ENCODE data around the gene PTPN20.
"Not testable (repeated sequence)": the region's sequence is repeated elsewhere in the genome, so short reads cannot be mapped to it uniquely, and the experiment has no call there.

The PTPN20 gene

GRCh38 chr10:46911144-46911876, at the start of gene PTPN20:
Gene PTPN20 (plus strand): TSS chr10:46911428. CDS start chr10:46932500, 21,072 bp downstream.
- H3K4me3 ChIP-seq (ENCODE audit: low read length); H3K4me1 ChIP-seq (ENCODE audit: control insufficient read depth, insufficient read depth, low read length); H3K27me3 ChIP-seq (ENCODE audit: control insufficient read depth, insufficient read depth, low read length); H3K36me3 ChIP-seq (ENCODE audit: control insufficient read depth, insufficient read depth, low read length); H3K9ac ChIP-seq (ENCODE audit: low read length); H3K9me3 ChIP-seq (ENCODE audit: control insufficient read depth, low read length): not testable (repeated sequence)

- not testable (repeated sequence) for H3K4me3 ChIP-seq (ENCODE audit: low read length); H3K9ac ChIP-seq (ENCODE audit: low read length); H3K4me1 ChIP-seq (ENCODE audit: control insufficient read depth, insufficient read depth, low read length); H3K36me3 ChIP-seq (ENCODE audit: control insufficient read depth, insufficient read depth, low read length); H3K27me3 ChIP-seq (ENCODE audit: control insufficient read depth, insufficient read depth, low read length); H3K9me3 ChIP-seq (ENCODE audit: control insufficient read depth, low read length)
Measured at GRCh38 chr10:46869716-46870115, 41.5 kb upstream of the PTPN20 start.

DNA sequence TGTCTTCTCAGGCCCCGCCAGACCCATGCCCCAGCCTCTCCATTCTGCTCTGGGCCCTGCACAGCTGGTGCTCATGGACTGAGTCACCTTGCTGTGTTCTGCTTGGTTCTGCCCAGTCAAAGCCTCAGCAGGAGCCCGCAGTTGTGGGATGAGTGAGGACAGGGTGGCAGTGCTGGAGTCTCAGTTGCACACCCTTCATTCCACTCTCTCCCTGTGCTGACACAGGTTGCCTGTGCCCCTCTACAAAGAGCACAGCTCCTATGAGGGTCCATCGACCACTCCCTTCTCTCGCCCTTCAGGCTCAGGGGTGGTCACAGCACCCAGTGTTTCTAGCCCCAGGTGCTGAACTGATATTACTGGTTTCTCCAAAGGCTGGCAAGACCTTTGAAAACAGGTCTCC, 39.6 kb upstream of the PTPN20 start:
- not testable (repeated sequence) for H3K36me3 ChIP-seq (ENCODE audit: control insufficient read depth, insufficient read depth, low read length); H3K4me3 ChIP-seq (ENCODE audit: low read length); H3K9me3 ChIP-seq (ENCODE audit: control insufficient read depth, low read length); H3K9ac ChIP-seq (ENCODE audit: low read length); H3K4me1 ChIP-seq (ENCODE audit: control insufficient read depth, insufficient read depth, low read length); H3K27me3 ChIP-seq (ENCODE audit: control insufficient read depth, insufficient read depth, low read length)

- H3K9ac ChIP-seq (ENCODE audit: low read length); H3K4me1 ChIP-seq (ENCODE audit: control insufficient read depth, insufficient read depth, low read length); H3K36me3 ChIP-seq (ENCODE audit: control insufficient read depth, insufficient read depth, low read length); H3K4me3 ChIP-seq (ENCODE audit: low read length); H3K9me3 ChIP-seq (ENCODE audit: control insufficient read depth, low read length); H3K27me3 ChIP-seq (ENCODE audit: control insufficient read depth, insufficient read depth, low read length): not testable (repeated sequence)
Measured at GRCh38 chr10:46875304-46875703, 35.9 kb upstream of the PTPN20 start.

DNA sequence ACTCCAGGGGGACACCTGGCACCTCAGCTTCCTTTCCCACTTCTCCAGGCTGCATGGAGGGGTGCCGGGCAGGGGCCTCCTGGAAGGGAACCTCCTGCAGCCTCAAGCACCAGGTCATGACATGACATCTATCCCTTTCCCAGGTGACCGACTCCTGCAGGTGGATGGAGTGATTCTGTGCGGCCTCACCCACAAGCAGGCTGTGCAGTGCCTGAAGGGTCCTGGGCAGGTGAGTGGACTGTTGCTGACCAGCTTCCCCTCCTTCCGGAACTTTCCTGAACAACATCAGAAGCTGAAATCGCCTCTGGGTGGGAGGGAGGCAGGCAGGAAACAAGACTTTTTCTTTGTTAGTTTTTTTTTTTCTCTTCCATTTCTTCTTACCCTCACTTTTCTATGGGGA, 34.5 kb upstream of the PTPN20 start:
- H3K36me3 ChIP-seq (ENCODE audit: control insufficient read depth, insufficient read depth, low read length); H3K4me3 ChIP-seq (ENCODE audit: low read length); H3K9me3 ChIP-seq (ENCODE audit: control insufficient read depth, low read length); H3K9ac ChIP-seq (ENCODE audit: low read length); H3K4me1 ChIP-seq (ENCODE audit: control insufficient read depth, insufficient read depth, low read length); H3K27me3 ChIP-seq (ENCODE audit: control insufficient read depth, insufficient read depth, low read length): not testable (repeated sequence)

- not testable (repeated sequence) for H3K4me3 ChIP-seq (ENCODE audit: low read length); H3K4me1 ChIP-seq (ENCODE audit: control insufficient read depth, insufficient read depth, low read length); H3K27me3 ChIP-seq (ENCODE audit: control insufficient read depth, insufficient read depth, low read length); H3K9me3 ChIP-seq (ENCODE audit: control insufficient read depth, low read length); H3K9ac ChIP-seq (ENCODE audit: low read length); H3K36me3 ChIP-seq (ENCODE audit: control insufficient read depth, insufficient read depth, low read length)
Measured at GRCh38 chr10:46878761-46879160, 32.5 kb upstream of the PTPN20 start.

- H3K27me3 ChIP-seq (ENCODE audit: control insufficient read depth, insufficient read depth, low read length); H3K9ac ChIP-seq (ENCODE audit: low read length); H3K36me3 ChIP-seq (ENCODE audit: control insufficient read depth, insufficient read depth, low read length); H3K4me1 ChIP-seq (ENCODE audit: control insufficient read depth, insufficient read depth, low read length); H3K4me3 ChIP-seq (ENCODE audit: low read length); H3K9me3 ChIP-seq (ENCODE audit: control insufficient read depth, low read length): not testable (repeated sequence)
Measured at GRCh38 chr10:46890813-46891611, 20.2 kb upstream of the PTPN20 start.

DNA sequence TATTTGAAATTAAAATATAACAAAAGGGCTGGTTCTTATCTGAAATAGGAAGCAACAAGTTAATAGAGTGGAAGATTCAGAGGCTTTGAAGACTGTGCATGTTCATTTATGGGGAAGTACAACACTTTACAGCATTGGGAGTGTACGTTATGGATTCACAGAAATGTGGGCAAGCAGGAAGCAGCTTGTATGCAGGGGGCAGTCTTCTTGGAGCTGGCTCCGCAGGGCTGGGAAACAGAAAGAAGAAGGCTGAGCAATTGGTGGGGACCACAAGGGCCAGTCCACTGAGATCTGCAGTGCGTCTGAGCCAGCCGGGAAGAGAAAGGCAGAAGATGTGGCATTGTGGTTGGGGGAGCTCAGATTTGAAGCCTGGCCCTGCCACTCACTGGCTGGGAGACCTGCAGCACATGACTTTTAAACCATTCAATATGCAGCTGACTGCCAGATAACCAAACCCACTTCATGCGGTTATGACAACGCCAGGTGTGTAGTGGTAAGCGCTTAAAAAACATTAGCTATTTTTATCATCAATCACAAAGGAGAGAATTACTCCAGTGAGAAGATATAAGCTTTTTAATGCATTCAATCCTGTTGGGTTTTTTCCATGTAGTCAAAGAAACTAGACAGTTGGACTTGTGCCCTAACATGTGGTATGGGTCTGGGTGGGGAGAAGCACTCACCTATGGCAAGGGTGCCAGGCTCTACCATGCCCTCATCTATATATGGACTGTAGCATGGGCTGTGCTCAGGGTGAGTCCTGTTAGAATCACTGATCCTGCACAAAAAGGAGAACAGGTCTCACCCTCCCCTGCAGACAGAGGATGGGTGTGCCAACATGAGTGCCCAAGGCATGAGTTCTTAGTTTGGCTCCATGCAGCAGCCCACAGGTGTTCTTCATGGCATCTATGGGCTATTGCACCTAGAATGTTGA, 14.2 kb upstream of the PTPN20 start:
- not testable (repeated sequence) for H3K4me1 ChIP-seq (ENCODE audit: control insufficient read depth, insufficient read depth, low read length); H3K36me3 ChIP-seq (ENCODE audit: control insufficient read depth, insufficient read depth, low read length); H3K9ac ChIP-seq (ENCODE audit: low read length); H3K9me3 ChIP-seq (ENCODE audit: control insufficient read depth, low read length); H3K27me3 ChIP-seq (ENCODE audit: control insufficient read depth, insufficient read depth, low read length); H3K4me3 ChIP-seq (ENCODE audit: low read length)

GRCh38 chr10:46901247-46901646, 10.0 kb upstream of the PTPN20 start:
- H3K27me3 ChIP-seq (ENCODE audit: control insufficient read depth, insufficient read depth, low read length); H3K9me3 ChIP-seq (ENCODE audit: control insufficient read depth, low read length); H3K36me3 ChIP-seq (ENCODE audit: control insufficient read depth, insufficient read depth, low read length); H3K4me1 ChIP-seq (ENCODE audit: control insufficient read depth, insufficient read depth, low read length); H3K9ac ChIP-seq (ENCODE audit: low read length); H3K4me3 ChIP-seq (ENCODE audit: low read length): not testable (repeated sequence)

GRCh38 chr10:46903874-46904273, 7.4 kb upstream of the PTPN20 start:
- not testable (repeated sequence) for H3K4me1 ChIP-seq (ENCODE audit: control insufficient read depth, insufficient read depth, low read length); H3K4me3 ChIP-seq (ENCODE audit: low read length); H3K27me3 ChIP-seq (ENCODE audit: control insufficient read depth, insufficient read depth, low read length); H3K36me3 ChIP-seq (ENCODE audit: control insufficient read depth, insufficient read depth, low read length); H3K9ac ChIP-seq (ENCODE audit: low read length); H3K9me3 ChIP-seq (ENCODE audit: control insufficient read depth, low read length)

DNA sequence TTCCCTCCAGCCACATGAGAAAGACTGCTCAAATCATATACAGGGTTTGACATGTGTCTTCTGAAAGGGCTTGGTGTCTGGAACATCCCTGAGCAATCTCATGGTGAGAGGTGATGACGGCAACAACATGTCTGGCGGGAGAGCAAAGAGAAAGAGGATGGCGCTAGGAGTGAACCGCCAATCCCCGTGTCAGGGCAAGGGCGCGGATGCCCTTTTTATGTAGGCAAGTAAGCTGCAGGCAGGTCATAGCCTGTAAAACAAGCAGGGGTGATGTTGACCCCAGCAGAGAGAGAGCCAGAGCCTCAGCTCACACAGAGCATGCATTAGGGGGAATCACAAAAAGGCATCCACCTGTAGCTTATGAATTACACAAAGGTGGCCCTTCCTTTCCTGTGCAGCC, 4.9 kb upstream of the PTPN20 start:
- not testable (repeated sequence) for H3K36me3 ChIP-seq (ENCODE audit: control insufficient read depth, insufficient read depth, low read length); H3K4me1 ChIP-seq (ENCODE audit: control insufficient read depth, insufficient read depth, low read length); H3K27me3 ChIP-seq (ENCODE audit: control insufficient read depth, insufficient read depth, low read length); H3K4me3 ChIP-seq (ENCODE audit: low read length); H3K9ac ChIP-seq (ENCODE audit: low read length); H3K9me3 ChIP-seq (ENCODE audit: control insufficient read depth, low read length)
